Medulla oblongata (tissue), 1 donor: ENCODE results near the gene CAMKK1.
A peak's percentile ranks its signal among the peaks of the same experiment; 100 is the strongest.

ENCODE experiments used
- DNase-seq: peaks from one replicate; pipeline ENCODE4 v3.0.0-alpha.2; 2015; ENCODE audit errors: extremely low spot score

Gene CAMKK1

DNA sequence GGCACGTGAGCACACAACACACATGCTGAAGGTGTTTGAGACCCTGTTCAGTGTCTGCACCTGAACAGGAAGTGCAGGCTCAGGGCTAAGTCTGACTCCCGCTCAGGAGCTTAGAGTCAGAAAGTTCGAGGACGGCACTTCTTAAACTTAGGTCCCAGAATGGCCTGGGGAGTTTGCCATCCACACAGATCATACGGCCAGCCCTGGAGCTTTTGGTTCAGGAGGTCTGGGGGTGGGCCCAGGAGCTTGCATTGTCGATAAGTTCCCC is 4.0 kb upstream of the CAMKK1 start:
- DNase-seq = no peak

DNA sequence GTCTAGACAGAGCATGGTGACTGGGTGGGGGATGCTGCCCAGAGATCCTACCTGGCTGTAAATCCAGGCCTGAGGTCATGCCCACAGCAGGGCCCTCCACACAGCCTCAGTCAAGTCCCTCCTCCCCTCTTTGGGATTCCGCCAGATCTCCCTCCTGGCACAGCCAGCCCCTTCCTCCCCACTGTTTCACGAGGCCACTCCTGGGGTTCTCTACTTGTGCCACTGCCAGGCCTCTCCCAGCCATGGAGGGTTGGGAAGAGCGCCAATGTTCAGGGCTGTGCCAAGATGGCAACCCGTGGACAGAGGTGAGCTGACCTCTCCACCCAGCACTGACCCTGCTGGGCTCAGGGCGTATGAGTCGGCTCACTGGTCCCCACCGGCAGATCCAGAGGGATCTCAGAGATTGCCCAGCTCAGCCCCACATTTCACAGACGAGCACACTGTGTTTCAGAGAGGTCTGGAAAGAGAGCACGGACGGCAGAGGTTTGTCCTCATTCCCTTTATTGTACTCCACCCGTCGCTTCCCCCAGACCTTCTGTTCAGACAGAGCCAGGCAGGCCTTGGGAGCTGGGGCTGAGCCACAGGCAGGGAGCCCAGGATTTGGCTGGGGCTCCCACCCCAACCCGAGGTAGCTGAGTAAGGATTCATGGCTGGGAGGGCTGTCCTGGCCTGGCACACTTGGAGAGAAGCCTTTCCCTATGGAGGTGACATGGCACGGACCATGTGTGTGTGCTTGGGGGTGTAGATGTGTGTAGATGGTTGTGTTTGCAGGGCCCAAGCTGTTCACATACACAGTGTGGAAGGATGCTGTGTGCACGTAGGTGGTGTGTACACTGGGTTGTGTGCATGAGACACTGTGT is 3.5 kb upstream of the CAMKK1 start:
- peak; percentile 45 for DNase-seq

DNA sequence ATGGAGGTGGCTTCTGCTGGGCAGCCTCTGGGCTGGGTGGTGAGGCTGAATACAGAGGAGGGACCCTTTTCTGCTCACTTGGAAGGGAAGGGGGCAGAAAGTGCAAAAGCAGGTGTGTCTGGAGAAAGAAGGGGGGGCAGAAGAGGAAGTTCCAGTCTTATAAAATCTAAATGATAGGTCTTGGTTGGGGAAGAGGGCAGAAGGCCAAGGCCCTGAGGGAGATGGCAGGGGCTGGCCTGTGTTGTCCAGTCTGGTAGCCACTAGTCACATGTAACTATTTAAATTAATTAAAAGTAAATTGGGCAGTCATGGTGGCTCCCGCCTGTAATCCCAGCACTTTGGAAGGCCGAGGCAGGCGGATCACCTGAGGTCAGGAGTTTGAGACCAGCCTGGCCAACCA is 2.5 kb upstream of the CAMKK1 start:
- peak; percentile 9 for DNase-seq

DNA sequence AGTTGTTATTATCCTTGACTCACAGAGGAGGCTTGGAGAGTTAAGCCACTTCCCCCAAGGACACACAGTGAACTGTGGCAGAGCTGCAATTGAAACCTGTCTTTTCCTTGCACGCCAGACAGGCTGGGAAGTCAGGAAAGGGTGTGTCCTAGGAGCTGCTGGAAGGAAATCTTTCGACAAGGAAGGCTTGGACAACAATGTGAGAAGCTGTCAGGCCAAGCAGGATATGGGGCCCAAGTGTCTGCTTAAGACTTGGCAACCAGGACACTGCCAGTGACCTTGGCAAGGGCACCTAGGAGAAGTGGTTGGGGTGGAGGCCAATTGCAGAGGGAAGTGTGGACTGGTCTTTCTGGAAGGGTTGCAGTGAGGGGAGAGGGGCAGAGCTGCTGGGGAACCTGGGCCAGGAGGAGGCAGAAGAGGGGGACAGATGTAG is 2.1 kb upstream of the CAMKK1 start:
- peak; percentile 38 for DNase-seq

DNA sequence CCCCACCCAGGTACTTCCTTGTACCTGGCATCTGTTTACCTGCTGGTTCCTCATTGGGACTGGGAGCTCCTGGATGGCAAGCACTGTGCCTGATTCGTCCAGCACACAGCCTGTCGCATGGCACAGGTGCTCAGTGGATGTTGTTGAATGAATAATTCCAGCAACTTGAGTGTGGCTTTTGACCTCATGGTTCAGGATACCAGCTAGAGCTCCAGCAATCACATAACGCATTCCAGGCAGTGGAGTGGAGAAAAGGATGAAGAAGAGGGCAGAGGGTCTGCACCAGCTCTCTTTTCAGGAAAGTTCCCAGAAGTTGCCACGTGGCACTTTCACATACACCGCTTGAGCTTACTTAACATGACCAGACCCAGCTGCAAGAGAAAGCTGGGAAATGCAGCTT is 1.3 kb upstream of the CAMKK1 start:
- DNase-seq = no peak

DNA sequence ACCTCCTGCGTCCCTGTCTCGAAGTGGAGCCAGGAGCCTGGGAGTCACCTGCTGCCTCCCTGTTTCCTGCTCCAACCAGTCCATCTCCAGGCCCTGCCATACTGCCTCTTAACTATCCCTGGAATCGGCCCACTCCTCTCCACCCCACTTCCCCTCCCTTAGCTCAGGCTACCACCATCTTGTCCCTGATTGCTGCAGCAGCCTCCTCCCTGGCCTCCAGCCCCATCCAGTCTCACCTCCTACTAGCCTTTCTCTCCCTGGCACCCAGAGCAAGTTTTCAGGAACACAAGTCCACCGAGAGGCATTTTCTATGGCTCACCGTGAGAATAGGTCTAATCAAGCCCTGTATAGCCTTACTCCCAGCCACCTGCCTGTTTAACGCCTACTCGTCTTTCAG is 865 bp upstream of the CAMKK1 start:
- no peak for DNase-seq

DNA sequence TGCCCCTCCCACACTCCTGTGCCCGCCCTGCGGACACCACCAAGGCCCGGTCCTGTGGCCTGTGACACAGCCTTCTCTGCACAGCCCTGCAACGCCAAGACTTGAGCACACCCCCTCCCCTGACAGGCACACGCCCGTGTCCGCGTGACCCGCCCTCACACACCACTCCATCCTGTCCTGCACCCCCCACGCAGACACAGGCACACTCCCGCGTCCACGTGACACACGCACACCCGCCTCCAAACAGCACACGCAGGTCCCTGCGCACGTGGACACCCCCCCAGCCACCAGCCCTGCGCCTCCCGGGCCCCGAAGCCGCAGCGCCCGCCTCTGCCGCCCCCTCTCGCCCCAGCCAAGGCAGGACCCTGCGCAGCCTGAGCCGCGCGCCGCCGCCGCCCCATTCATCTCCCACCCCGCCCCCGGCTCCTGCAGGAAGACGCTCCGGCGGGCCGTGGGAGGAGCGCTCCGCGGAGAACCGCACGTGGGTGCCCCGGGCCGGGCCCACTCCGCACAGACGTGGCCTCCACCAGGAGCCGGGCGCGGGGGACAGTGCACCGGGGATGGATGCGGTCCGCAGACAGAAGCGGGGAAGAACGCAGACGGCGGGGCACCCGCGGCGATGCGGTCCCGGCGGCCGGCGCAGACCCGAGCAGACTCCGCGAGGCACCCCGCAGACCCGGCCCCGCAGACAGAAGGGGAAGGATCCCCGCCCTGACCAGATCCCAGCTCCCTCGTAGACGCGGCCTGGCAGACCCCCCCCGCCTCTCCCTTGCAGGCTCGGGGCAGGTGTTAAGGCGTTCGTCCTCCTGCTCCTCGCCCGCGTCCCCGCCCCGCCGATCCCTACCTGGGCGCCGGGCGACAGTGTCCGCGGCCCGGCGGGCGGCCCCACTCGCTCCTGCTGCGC is 506 bp downstream of the CAMKK1 start:
- DNase-seq = peak; percentile 67

DNA sequence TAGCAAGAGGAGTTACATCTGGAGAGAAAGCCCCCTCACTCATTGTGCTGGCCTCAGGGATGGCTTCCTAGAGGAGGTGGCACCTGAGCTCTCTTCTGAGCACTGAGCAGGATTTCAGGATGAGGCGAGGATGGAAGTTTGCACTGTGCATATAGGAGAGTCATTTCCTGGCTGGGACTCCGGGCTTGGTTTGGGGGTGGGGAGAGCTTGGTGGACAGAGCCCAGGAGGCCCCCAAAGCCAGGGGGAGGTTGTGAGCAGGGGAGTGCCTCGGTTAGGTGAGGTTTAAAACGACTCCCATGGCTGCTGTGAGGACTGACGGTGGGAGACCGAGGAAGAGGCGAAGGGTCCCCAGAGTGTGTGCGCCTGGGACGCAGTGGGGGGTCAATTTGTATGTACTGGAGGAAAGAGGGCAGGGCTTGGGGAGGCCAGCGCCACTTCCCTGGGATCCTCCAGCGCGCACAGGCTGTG is 1.2 kb downstream of the CAMKK1 start:
- DNase-seq = no peak

DNA sequence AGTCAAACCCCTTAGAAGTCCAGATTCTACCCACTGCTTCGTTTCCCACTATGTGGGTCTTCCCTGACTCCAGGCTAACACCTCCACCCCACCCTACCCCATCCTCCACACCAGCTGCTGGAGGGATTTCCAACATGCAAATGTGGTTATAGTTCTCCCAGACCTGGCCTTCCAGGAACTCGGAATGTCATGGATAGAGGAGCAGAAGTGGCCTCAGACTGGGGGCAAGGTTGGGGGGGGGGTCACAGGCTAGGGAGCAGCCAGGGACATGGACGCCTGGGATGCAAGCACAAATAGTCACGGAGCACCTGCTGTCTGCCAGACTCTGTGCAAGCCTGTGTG is 2.0 kb downstream of the CAMKK1 start:
- no peak for DNase-seq

DNA sequence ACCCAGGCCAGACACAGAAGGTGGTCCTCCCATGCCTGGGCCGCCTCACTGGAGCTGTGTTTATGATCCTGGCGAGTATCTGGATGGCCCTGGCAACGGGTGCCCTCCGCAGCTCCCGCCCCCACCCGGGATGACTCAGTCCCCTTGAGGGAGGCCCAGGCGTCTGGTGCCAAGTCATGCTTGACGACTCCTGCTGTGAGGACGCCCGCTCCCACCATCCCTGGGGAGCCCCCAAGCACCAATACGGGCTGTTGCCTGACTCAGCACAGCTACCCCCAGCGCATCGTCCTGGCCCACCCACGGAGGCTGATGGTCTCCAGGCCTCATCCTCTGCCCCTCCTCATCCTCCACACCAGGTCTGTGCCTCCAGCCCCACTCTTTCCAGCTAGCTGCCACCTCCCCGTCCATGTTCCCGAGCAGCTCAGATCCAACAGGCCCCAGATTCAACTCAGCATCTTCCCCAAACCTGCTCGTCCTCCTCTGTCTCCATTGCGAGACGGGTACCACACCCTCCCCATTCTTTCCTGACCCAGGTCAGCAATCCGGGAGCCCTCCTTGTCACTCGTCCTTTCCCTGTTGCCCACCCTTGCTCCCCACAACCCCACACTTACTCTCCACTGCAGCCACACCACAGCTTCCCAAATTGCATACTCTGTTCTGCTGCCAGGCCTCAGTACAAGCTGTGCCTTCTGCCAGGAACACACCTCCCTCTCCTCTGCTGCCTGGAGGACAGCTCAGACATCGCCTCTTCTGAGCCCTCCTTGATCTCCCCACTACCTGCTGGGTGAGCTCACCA is 2.6 kb downstream of the CAMKK1 start:
- DNase-seq = no peak

DNA sequence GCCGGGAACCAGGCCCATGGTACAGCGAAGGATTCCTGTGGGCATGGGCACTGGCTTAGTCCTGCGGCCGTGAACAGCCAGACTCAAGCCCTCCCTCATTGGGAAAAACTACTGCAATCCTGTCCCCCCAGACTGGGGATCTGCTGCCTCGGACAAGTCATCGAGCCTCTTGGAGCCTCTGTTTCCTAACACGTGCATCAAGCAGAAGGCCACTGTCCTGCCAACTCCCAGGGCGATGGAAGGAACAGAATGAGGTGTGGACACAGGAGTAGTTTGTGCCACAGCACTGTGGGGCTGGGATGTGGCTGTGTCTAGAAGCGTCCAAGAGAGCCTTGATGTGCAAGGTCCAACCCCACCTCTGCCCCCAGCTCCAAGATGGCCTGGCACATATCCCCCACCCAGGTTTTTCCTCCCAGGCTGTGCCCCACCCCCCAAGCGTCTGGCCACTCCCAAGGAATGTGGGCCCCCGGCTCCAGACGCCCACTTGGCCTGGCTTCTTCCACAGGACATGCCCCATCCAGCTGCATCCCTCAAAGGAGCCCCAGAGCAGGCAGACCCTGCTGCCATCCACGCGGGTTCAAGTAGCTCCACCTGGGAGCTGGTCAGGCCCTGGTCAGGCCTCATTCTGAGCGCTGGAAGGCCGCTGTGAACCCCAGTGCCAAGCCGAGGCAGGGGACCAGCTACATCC is 3.4 kb downstream of the CAMKK1 start:
- DNase-seq = no peak

DNA sequence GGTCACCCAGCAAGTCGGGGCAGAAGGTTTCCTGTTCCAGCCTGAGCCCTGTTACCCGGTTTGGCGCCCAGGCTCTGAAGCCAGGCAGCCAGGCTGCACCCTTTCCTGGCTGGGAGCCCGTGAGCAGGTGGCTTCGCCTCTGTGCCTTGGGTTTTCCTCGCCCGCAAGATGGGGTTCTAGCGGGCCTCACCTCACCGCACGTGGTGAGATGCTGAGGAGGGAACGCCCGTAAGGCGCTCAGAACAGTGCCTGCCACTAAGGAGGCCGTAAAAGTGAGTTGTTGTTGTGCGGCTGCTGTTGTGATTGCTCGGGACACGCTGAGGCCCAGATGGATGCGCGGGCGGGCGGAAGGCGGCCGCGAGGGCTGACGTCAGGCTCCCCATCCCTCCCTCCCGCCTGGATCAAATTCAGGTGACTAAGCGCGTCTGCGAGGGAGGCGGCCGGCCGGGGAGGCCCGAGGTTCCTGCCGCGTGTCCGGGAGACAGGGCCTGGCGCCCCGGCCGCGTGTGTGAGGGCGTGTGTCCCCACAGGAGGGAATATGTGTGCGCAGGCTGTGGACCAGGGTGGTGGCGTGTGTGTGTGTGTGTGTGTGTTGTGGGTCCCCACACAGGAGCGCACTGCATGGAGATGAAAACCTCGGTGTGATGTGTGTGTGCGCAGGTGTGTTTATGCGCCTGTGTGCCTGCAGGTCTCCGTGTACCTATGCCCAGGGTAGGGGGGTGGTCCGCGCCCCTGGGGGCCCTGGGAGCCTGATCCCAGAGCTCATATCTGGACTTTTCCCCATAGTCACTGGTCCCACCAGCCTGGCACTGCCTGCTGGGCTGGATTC is 4.3 kb downstream of the CAMKK1 start:
- peak; percentile 7 for DNase-seq

DNA sequence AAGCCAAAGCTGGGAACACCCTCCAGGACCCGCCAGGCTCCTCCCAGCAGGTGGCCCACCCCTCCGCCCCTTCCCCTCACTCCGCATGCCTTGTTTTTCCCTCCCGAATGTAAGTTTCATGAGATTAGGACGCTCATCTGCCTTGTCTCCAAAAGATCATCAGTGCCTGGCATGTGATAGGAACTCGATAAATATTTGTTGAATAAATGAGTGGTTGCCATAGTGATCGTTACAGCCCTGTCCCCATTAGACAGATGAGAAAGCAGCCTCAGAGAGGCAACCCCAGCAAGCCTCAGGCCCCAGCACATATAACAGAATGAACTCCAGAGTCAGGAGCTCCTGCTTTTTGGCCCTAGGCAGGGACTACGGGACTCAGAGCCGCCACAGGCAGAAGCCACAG is 5.0 kb downstream of the CAMKK1 start:
- DNase-seq = no peak

DNA sequence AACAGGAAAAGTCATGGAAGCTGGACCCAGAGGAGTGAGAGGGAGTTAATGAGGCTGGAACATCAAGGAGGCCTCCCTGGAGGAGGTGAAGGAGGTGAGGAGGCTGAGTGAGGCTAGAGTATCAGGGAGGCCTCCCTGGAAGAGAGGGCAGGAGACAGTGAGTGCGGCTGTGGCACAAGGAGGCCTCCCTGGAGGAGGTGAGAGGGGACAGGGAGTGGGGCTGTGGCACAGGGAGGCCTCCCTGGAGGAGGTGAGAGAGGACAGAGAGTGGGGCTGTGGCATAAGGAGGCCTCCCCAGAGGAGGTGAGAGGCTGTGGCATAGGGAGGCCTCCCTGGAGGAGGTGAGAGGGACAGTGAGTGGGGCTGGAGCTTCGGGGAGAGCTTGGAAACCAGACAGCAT is 5.5 kb downstream of the CAMKK1 start:
- no peak for DNase-seq

DNA sequence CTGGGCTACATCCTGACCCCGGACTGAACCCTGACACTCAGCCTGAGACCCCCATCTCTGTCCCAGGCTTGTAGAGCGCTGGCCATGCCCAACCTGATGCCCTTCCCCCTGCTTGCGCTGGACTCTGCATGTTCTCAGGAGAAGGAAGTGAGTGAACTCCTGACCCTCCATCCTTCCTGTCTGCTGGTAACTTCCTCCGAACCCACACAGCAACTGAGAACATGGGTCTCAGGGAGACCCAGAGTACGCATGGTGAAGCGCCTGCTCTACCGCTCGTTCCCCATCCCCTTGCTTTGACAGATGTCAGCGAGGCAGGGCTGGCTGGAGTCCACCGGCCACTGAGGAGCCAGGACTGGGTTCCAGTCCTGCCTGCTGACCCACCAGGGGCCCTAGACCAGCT is 6.1 kb downstream of the CAMKK1 start:
- peak; percentile 79 for DNase-seq

DNA sequence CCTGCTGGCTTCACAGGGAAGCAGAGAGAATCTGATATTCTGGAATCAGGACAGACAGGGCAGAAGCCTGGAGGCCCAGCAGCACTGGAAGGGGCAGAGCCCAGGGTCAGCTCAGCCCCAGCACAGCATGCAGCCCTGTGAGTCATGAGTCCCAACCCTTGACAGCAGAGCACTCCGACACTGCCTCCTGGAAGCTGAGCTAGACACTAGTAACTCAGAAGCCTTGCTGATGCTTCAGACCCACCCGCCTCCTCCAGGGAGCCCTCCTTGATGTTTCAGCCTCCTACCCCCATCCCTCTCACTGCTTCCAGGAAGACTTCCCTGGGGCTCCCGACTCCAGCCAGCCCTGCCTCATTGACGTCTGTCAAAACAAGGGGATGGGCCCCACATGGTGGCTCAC is 6.9 kb downstream of the CAMKK1 start:
- no peak for DNase-seq

DNA sequence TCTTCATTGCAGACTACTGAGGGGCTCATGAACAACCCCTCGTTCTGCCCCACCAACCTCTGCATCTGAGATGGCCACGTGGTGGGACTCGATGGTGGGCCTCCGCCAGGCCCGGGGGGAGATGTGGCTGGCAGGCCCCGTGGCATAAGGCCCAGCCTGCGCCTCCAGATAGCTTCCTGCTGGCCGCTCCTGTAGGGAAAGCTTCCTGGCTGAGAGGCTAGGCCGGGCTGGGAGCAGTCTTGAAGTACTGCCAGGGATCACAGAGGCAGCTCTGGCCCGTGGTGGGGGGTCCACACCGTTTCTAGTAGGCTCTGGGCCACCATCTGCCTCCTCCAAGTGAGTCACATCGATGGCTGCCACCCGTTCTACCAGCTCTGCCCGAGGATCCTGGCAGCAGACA is 7.6 kb downstream of the CAMKK1 start:
- DNase-seq = no peak

DNA sequence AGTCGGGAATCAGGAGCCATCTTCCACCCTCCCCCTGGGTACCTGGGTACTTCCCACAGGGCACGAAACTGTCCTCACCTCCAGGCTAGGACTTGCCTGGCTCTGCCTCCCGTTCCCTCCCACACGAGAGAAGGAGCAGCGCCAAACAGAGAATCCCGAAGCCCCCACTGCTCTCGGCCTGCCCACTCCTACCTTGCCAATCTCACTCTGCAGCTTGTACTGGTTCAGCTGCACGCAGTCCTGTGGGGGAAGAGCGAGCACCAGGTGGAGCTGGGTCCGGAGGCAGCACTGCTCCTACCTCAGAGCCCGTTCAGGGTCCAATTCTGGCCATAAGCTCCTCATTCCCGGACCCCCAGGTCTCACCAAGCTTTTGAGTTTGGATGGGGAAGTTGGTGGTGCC is 8.7 kb downstream of the CAMKK1 start:
- DNase-seq = no peak

DNA sequence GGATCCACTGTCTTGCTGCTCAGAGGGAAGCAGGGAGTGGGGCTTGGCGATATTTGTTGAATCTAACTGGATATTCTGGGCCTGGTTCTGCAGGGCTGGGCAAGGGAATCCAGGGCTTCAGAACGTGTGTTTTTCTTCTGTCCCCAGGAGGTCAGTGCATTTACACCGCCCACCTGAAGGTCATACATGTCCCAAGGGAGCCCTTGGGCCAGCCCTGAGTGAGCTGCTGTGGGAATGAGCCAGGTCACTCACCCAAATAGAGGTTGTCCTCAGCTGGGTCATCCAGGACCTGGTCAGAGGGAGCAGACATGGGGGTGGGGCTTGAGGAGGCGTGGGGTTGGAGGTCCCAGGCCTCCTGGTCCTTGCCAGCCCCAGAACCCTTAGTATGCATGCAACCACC is 10.6 kb downstream of the CAMKK1 start:
- no peak for DNase-seq

DNA sequence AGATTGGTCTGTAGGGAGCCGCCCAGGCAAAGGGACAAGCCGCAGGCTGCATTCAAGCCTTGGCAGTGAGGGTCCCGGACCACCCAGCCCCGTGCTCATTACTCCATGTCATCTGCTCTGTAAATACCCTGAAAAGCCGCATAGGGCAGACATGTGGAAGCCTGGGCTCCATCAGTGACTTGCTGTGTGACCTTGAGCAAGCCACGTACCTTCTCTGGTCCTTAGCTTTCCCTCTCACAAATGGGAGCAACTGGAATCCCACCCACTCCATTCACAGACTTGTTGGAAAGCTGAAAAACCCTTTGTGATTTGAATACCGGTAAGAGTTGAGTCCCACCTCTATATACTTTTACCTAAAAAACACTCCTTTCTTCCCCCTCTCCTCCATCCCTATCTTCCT is 11.9 kb downstream of the CAMKK1 start:
- DNase-seq = no peak
